ENCODE data around the gene TSPAN11.

TSPAN11 gene

DNA sequence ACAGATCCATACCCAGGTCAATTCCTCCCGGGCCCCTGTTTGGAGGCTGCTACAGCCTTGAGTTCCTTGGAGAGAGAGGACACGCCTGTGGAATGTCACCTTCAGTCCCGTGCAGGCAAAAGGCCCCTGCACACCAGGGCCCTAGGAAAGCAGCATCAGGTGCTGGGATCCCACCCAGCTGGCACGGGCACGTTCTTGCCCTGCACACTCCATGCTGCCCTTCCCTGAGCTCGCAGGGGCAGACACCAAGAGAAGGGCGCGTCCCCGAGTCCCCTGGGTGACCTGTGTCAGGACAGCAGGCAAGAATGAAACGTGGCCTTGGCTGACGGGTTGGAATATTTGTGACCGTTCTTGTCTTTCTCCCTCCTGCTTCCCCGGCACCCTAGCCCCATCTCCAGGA, 67.7 kb downstream of the TSPAN11 start:
- 100% methylated on average over 9 of the region's 13 CpGs for WGBS (ENCODE audit: insufficient coverage)
- H3K36me3 ChIP-seq (ENCODE audit: control insufficient read depth in 4 of 4, insufficient read depth in 4 of 4, low read length in 3 of 4) = no peaks in the 10 kb centered on the region
- H3K4me3 ChIP-seq (ENCODE audit: control insufficient read depth in 1 of 7, extremely low read depth in 1 of 7, insufficient read depth in 4 of 7, low read depth in 2 of 7, low read length in 6 of 7) = no peak overlapping the region
- POLR2A ChIA-PET = no interaction called here
- H3K27ac ChIP-seq (ENCODE audit: insufficient read depth in 1 of 2, low read depth in 1 of 2, low read length in 2 of 2, poor library complexity in 1 of 2, severe bottlenecking in 2 of 2) = no peak overlapping the region
- no peaks in the 10 kb centered on the region for H3K9me3 ChIP-seq (ENCODE audit: control extremely low read depth in 1 of 5, control insufficient read depth in 4 of 5, insufficient read depth in 2 of 5, low read depth in 1 of 5, low read length in 4 of 5)
- DNase-seq = no peak
- H3K27me3 ChIP-seq (replicated peaks in 2 of 5; ENCODE audit: control insufficient read depth in 4 of 5, insufficient read depth in 5 of 5, low read length in 4 of 5) = no peaks in the 10 kb centered on the region
- H3K4me1 ChIP-seq (ENCODE audit: control extremely low read depth in 1 of 4, control insufficient read depth in 4 of 4, insufficient read depth in 4 of 4, low read length in 3 of 4) = peaks cover 0 to 10% (median 4%) of the 10 kb centered on the region in 4 experiments
- CTCF ChIA-PET = no interaction called here

DNA sequence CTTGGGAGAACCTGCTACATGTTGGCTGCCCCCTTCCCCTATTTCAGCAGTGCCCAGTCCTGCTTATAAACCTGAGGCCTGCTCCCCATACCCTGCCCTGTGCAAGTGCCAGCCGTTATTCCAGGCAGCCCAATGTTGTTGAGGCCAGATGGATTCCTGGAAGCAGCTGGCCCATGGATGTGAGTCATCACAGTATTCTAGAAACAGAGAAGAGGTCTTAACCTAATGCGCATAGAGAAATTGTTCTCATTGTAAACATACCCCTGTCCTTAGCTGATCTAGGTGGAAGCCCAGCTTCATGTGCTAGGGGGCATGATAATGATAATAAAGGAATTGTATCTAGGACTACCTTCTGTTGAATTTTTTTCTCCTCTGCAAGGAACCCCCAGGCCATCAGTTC, 69.7 kb downstream of the TSPAN11 start:
- Histone ChIP-seq H3K4me1 (ENCODE audit: control extremely low read depth in 1 of 4, control insufficient read depth in 4 of 4, insufficient read depth in 4 of 4, low read length in 3 of 4) (peaks cover 0 to 2% (median 0%) of the 10 kb centered on the region in 4 experiments), H3K27me3 (replicated peaks in 2 of 5; ENCODE audit: control insufficient read depth in 4 of 5, insufficient read depth in 5 of 5, low read length in 4 of 5) (no peaks in the 10 kb centered on the region), H3K27ac (ENCODE audit: insufficient read depth in 1 of 2, low read depth in 1 of 2, low read length in 2 of 2, poor library complexity in 1 of 2, severe bottlenecking in 2 of 2) (no peak overlapping the region), H3K9me3 (ENCODE audit: control extremely low read depth in 1 of 5, control insufficient read depth in 4 of 5, insufficient read depth in 2 of 5, low read depth in 1 of 5, low read length in 4 of 5) (no peaks in the 10 kb centered on the region), H3K36me3 (ENCODE audit: control insufficient read depth in 4 of 4, insufficient read depth in 4 of 4, low read length in 3 of 4) (no peaks in the 10 kb centered on the region), H3K4me3 (ENCODE audit: control insufficient read depth in 1 of 7, extremely low read depth in 1 of 7, insufficient read depth in 4 of 7, low read depth in 2 of 7, low read length in 6 of 7) (no peak overlapping the region)
- POLR2A ChIA-PET = no interaction called here
- no peak for DNase-seq
- CTCF ChIA-PET = interaction anchor here (2.1 kb wide), 1 partner anchor 10 kb away, joined by 7 read pairs; no protein-coding TSS in a partner anchor
- 100% methylated on average over 1 of the region's 2 CpGs for WGBS (ENCODE audit: insufficient coverage)

DNA sequence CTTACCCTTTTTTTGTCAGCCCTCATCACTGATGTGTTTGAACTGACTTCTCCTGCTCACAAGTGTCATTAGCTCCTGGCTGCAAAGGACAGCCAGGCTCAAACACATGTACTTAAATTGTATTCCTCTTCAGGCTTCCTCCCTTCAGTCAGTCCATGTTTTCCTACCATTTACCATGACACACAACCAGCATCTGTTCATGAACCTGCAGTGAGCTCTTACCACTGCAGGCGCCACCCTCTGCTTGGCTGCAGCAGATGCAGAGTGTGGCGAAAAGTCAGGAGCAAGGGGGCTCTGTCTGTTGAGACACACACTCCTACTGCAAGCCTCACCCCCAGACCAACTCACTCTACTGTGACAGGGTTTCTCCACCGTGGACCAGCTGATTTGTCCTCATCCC, 70.2 kb downstream of the TSPAN11 start:
- Histone ChIP-seq H3K27ac (ENCODE audit: insufficient read depth in 1 of 2, low read depth in 1 of 2, low read length in 2 of 2, poor library complexity in 1 of 2, severe bottlenecking in 2 of 2) (no peak overlapping the region), H3K4me1 (ENCODE audit: control extremely low read depth in 1 of 4, control insufficient read depth in 4 of 4, insufficient read depth in 4 of 4, low read length in 3 of 4) (peaks cover 0 to 2% (median 0%) of the 10 kb centered on the region in 4 experiments), H3K4me3 (ENCODE audit: control insufficient read depth in 1 of 7, extremely low read depth in 1 of 7, insufficient read depth in 4 of 7, low read depth in 2 of 7, low read length in 6 of 7) (no peak overlapping the region), H3K27me3 (replicated peaks in 2 of 5; ENCODE audit: control insufficient read depth in 4 of 5, insufficient read depth in 5 of 5, low read length in 4 of 5) (no peaks in the 10 kb centered on the region), H3K9me3 (ENCODE audit: control extremely low read depth in 1 of 5, control insufficient read depth in 4 of 5, insufficient read depth in 2 of 5, low read depth in 1 of 5, low read length in 4 of 5) (no peaks in the 10 kb centered on the region), H3K36me3 (ENCODE audit: control insufficient read depth in 4 of 4, insufficient read depth in 4 of 4, low read length in 3 of 4) (no peaks in the 10 kb centered on the region)
- no peak for DNase-seq
- ChIA-PET CTCF (interaction anchor here (1.3 to 2.1 kb wide), 2 partner anchors 10 to 26 kb away, joined by 3 to 7 read pairs; no protein-coding TSS in a partner anchor), POLR2A (no interaction called here)
- WGBS (ENCODE audit: insufficient coverage) = 100% methylated on average over 3 of the region's 3 CpGs

DNA sequence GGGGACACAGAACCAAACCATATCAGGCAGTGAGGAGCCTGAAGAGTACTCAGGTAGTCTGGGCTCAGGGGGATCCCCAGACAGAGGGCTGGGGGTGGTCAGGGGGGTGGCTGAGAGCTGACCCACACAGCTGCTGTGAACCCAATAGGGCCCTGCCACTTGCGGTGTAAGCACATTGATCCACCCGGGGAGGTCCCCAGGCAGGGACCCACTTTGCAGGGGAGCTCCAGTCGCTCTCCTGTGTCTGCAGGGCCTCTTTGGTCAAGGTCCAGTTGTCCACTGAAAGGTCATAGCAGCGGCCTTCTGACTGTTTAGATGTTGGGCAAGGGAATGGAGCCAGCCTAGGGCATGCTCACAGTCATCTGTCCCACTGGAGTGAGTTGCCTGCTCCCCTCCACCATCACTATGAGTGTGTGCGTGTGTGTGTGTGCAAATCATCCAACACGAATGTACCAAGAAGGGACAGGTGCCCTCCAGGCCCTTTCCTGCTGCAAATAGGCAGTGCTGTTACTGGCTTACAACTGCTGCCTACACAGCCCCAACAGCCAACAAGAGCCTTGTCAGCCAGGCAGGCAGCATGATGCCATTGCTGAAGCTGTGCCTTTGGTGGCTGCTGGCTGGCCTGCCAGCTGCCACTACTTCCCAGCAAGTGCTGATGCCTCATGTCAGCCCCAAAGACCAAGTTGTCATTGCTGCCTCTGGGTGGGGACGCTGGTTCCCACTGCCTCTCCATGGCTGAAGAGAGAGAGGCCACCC, 71.3 kb downstream of the TSPAN11 start:
- H3K27ac ChIP-seq (ENCODE audit: insufficient read depth in 1 of 2, low read depth in 1 of 2, low read length in 2 of 2, poor library complexity in 1 of 2, severe bottlenecking in 2 of 2) = no peak overlapping the region
- no peaks in the 10 kb centered on the region for H3K27me3 ChIP-seq (replicated peaks in 2 of 5; ENCODE audit: control insufficient read depth in 4 of 5, insufficient read depth in 5 of 5, low read length in 4 of 5)
- peaks cover 0 to 2% (median 0%) of the 10 kb centered on the region in 4 experiments for H3K4me1 ChIP-seq (ENCODE audit: control extremely low read depth in 1 of 4, control insufficient read depth in 4 of 4, insufficient read depth in 4 of 4, low read length in 3 of 4)
- ChIA-PET CTCF (interaction anchor here (1.2 to 1.3 kb wide), 2 partner anchors 11 to 25 kb away, joined by 3 read pairs; no protein-coding TSS in a partner anchor), POLR2A (no interaction called here)
- no peaks in the 10 kb centered on the region for H3K9me3 ChIP-seq (ENCODE audit: control extremely low read depth in 1 of 5, control insufficient read depth in 4 of 5, insufficient read depth in 2 of 5, low read depth in 1 of 5, low read length in 4 of 5)
- no peak for DNase-seq
- no peaks in the 10 kb centered on the region for H3K36me3 ChIP-seq (ENCODE audit: control insufficient read depth in 4 of 4, insufficient read depth in 4 of 4, low read length in 3 of 4)
- no peak overlapping the region for H3K4me3 ChIP-seq (ENCODE audit: control insufficient read depth in 1 of 7, extremely low read depth in 1 of 7, insufficient read depth in 4 of 7, low read depth in 2 of 7, low read length in 6 of 7)
- WGBS (ENCODE audit: insufficient coverage) = 97% methylated on average over 5 of the region's 7 CpGs

DNA sequence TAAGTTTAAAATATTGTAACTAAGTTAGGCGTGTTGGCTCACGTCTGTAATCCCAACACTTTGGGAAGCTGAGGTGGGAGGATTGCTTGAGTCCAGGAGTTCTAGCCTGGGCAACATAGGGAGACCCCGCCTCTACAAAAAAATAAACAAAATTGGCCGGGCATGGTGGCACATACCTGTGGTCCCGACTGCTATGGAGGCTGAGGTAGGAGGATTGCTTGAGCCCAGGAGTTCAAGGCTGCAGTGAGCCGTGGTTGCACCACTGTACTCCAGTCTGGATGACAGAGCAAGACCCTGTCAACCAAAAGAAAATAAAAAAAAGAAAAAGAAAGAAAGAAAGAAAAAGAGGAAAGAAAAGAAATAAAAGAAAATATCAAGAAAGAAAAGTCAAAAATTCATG, 72.5 kb downstream of the TSPAN11 start:
- Histone ChIP-seq H3K36me3 (ENCODE audit: control insufficient read depth in 4 of 4, insufficient read depth in 4 of 4, low read length in 3 of 4) (no peaks in the 10 kb centered on the region), H3K27ac (ENCODE audit: insufficient read depth in 1 of 2, low read depth in 1 of 2, low read length in 2 of 2, poor library complexity in 1 of 2, severe bottlenecking in 2 of 2) (no peak overlapping the region), H3K4me3 (ENCODE audit: control insufficient read depth in 1 of 7, extremely low read depth in 1 of 7, insufficient read depth in 4 of 7, low read depth in 2 of 7, low read length in 6 of 7) (no peak overlapping the region), H3K4me1 (ENCODE audit: control extremely low read depth in 1 of 4, control insufficient read depth in 4 of 4, insufficient read depth in 4 of 4, low read length in 3 of 4) (peaks cover 0 to 2% (median 0%) of the 10 kb centered on the region in 4 experiments), H3K27me3 (replicated peaks in 2 of 5; ENCODE audit: control insufficient read depth in 4 of 5, insufficient read depth in 5 of 5, low read length in 4 of 5) (peaks cover 0 to 2% (median 0%) of the 10 kb centered on the region in 5 experiments), H3K9me3 (ENCODE audit: control extremely low read depth in 1 of 5, control insufficient read depth in 4 of 5, insufficient read depth in 2 of 5, low read depth in 1 of 5, low read length in 4 of 5) (no peaks in the 10 kb centered on the region)
- no peak for DNase-seq
- WGBS (ENCODE audit: insufficient coverage) = 96% methylated on average over 3 of the region's 6 CpGs
- CTCF ChIA-PET = interaction anchor here (1.2 kb wide), 1 partner anchor 12 kb away, joined by 3 read pairs; no protein-coding TSS in a partner anchor
- POLR2A ChIA-PET = no interaction called here

DNA sequence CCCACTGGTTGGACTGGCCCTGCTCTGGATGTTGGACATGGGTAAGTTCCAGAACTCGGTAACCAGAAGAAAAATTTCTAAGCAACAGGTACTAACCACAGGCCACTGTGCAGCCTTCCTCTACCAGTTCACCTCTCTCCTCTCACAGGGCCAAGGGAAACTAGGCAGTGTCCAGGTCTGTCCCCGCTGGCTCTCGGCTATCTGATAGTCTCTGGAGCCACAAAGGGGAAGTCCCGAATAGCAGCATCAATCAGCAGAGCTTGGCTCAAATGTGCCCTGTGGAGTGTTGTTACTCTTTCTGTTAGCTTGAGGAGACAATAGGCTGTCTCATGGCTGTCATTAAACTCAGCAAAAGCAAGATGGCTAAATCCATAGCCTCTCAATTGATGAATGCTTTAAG, 73.2 kb downstream of the TSPAN11 start:
- DNase-seq = no peak
- WGBS (ENCODE audit: insufficient coverage) = 78% methylated on average over 3 of the region's 4 CpGs
- H3K36me3 ChIP-seq (ENCODE audit: control insufficient read depth in 4 of 4, insufficient read depth in 4 of 4, low read length in 3 of 4) = no peaks in the 10 kb centered on the region
- no peak overlapping the region for H3K4me3 ChIP-seq (ENCODE audit: control insufficient read depth in 1 of 7, extremely low read depth in 1 of 7, insufficient read depth in 4 of 7, low read depth in 2 of 7, low read length in 6 of 7)
- ChIA-PET POLR2A (no interaction called here), CTCF (no interaction called here)
- H3K27ac ChIP-seq (ENCODE audit: insufficient read depth in 1 of 2, low read depth in 1 of 2, low read length in 2 of 2, poor library complexity in 1 of 2, severe bottlenecking in 2 of 2) = no peak overlapping the region
- H3K4me1 ChIP-seq (ENCODE audit: control extremely low read depth in 1 of 4, control insufficient read depth in 4 of 4, insufficient read depth in 4 of 4, low read length in 3 of 4) = peaks cover 0 to 2% (median 0%) of the 10 kb centered on the region in 4 experiments
- no peaks in the 10 kb centered on the region for H3K9me3 ChIP-seq (ENCODE audit: control extremely low read depth in 1 of 5, control insufficient read depth in 4 of 5, insufficient read depth in 2 of 5, low read depth in 1 of 5, low read length in 4 of 5)
- peaks cover 0 to 7% (median 0%) of the 10 kb centered on the region in 5 experiments for H3K27me3 ChIP-seq (replicated peaks in 2 of 5; ENCODE audit: control insufficient read depth in 4 of 5, insufficient read depth in 5 of 5, low read length in 4 of 5)

DNA sequence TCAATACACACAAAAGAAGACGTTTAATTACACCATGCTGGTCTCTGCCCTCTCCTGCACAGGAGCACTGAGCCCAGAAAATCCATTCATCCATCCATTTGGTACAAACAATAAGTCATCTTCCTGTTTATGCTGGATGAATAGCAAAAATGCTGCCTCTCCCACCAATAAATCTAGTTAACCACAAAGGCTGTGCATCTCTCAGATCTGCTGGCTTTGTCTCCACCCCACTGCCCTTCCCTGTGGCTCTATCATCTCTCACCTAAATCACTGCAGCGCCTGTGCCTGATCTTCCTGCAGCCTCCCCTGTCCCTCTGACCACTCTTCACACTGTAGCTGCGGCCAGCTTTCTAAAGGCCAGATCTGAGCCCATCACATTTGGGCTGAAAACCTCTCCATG, 74.2 kb downstream of the TSPAN11 start:
- POLR2A ChIA-PET = no interaction called here

More for the DNA sequence above, 74.2 kb downstream of the TSPAN11 start:
- Histone ChIP-seq H3K36me3 (ENCODE audit: control insufficient read depth in 4 of 4, insufficient read depth in 4 of 4, low read length in 3 of 4) (no peaks in the 10 kb centered on the region), H3K4me3 (ENCODE audit: control insufficient read depth in 1 of 7, extremely low read depth in 1 of 7, insufficient read depth in 4 of 7, low read depth in 2 of 7, low read length in 6 of 7) (no peak overlapping the region), H3K9me3 (ENCODE audit: control extremely low read depth in 1 of 5, control insufficient read depth in 4 of 5, insufficient read depth in 2 of 5, low read depth in 1 of 5, low read length in 4 of 5) (no peaks in the 10 kb centered on the region), H3K27ac (ENCODE audit: insufficient read depth in 1 of 2, low read depth in 1 of 2, low read length in 2 of 2, poor library complexity in 1 of 2, severe bottlenecking in 2 of 2) (no peak overlapping the region), H3K4me1 (ENCODE audit: control extremely low read depth in 1 of 4, control insufficient read depth in 4 of 4, insufficient read depth in 4 of 4, low read length in 3 of 4) (no peaks in the 10 kb centered on the region), H3K27me3 (replicated peaks in 2 of 5; ENCODE audit: control insufficient read depth in 4 of 5, insufficient read depth in 5 of 5, low read length in 4 of 5) (peaks cover 0 to 8% (median 0%) of the 10 kb centered on the region in 5 experiments)
- CTCF ChIA-PET = no interaction called here
- WGBS (ENCODE audit: insufficient coverage) = 97% methylated on average over 3 of the region's 3 CpGs
- DNase-seq = no peak
